ENCODE results near the gene TM7SF3.

GRCh38 chr12:27024291-27024690, 10.1 kb upstream of the TM7SF3 start:
- no peak for TF ChIP-seq CTCF (conservative IDR thresholded peaks at IDR 0.05; ENCODE audit: low read depth, low read length)
- TF ChIP-seq EZH2 (IDR thresholded peaks at IDR 0.05; ENCODE audit: low read length, unreplicated experiment): no peak
